Sigmoid colon (tissue), 7 donors: ENCODE results near the gene RHBDF2. TPM values are rescaled to one million over a fixed set of nuclear protein-coding genes. Genes with fewer than 3 reads are reported as not detected.

Experiments
- DNase-seq: peaks from one replicate; pipeline ENCODE4 v3.0.0-alpha.2; 2019
- H3K27ac ChIP-seq, 4 donors: fragments of 200-600 bp; sonication (generic); one replicate each; pipeline ENCODE4 v1.5.1; 2016 to 2019; ENCODE audit warnings: mild to moderate bottlenecking in 1 of 4
- H3K27me3 ChIP-seq, 3 donors: fragments of 200-600 bp; sonication (generic); one replicate each; pipeline ENCODE4 v1.5.1; 2019; ENCODE audit warnings: mild to moderate bottlenecking in 1 of 3
- H3K36me3 ChIP-seq, 4 donors: fragments of 200-600 bp; sonication (generic); one replicate each; pipeline ENCODE4 v1.5.1; 2016 to 2019
- H3K4me1 ChIP-seq, 4 donors: fragments of 200-600 bp; sonication (generic); one replicate each; pipeline ENCODE4 v1.5.1; 2017 to 2019
- H3K4me3 ChIP-seq, 4 donors: fragments of 200-600 bp; sonication (generic); one replicate each; pipeline ENCODE4 v1.5.1; 2017 to 2019; ENCODE audit warnings: mild to moderate bottlenecking in 2 of 4, moderate library complexity in 1 of 4
- H3K9me3 ChIP-seq, 4 donors: fragments of 200-600 bp in 3 of 4; sonication (generic) in 3 of 4; one replicate each; pipeline versions ENCODE4 v1.5.1 to v1.6.1; 2013 to 2019
- EP300 ChIP-seq, 4 donors: sonication (generic); formaldehyde crosslinking; IDR thresholded peaks; one replicate each; pipeline ENCODE4 v1.6.1; 2017; ENCODE audit warnings: antibody characterized with exemption in 4 of 4
- POLR2A ChIP-seq, 2 donors: fragments of 450-650 bp; IDR thresholded peaks; one replicate each; pipeline ENCODE4 v1.6.1; 2016; ENCODE audit warnings: antibody characterized with exemption in 2 of 2, mild to moderate bottlenecking in 2 of 2, moderate library complexity in 2 of 2
- POLR2AphosphoS5 ChIP-seq, 4 donors: sonication (generic); formaldehyde crosslinking; IDR thresholded peaks; one replicate each; pipeline ENCODE4 v1.6.1; 2017; ENCODE audit warnings: antibody characterized with exemption in 4 of 4
- WGBS, 2 donors: extraction: QIAGEN DNeasy Blood & Tissue Kit; methylation state at CpG; one replicate each; pipeline ENCODE4 v1.1.7; 2013; 5-methylcytosine and 5-hydroxymethylcytosine counted together
- intact Hi-C: fragments of 100-400 bp; cut with DNase I; formaldehyde crosslinking; loops from one replicate; pipeline ENCODE4 v1.15.1; 2023
- polyA plus RNA-seq, 3 donors: library from polyadenylated mRNA; stranded (reverse); fragments of 200-250 nt; gene quantifications; one replicate each; pipeline ENCODE4 v1.2.3, GENCODE V29; 2013
- total RNA-seq, 4 donors: library from RNA; depleted of rRNA; stranded (reverse); fragments of >200 nt; gene quantifications; one replicate each; pipeline ENCODE4 v1.1.0, GENCODE V29; 2016
- TF ChIP-seq, protein P1 (sequence below), 4 experiments: fragments of 450-650 bp in 3 of 4; fragments of 200-600 bp in 1 of 4; IDR thresholded peaks; one replicate each; pipeline ENCODE4 v1.5.1; 2016 to 2019; ENCODE audit warnings: antibody characterized with exemption in 4 of 4, mild to moderate bottlenecking in 3 of 4, moderate library complexity in 2 of 4
- donor health status: healthy with polysubstance abuse.
- donor health status: Bipolar disorder and iron deficiency.
- donor health status: healthy.

Gene RHBDF2
- total and polyA plus RNA-seq, 7 donors: 1.2 to 35.7 (median 11.1) TPM

DNA sequence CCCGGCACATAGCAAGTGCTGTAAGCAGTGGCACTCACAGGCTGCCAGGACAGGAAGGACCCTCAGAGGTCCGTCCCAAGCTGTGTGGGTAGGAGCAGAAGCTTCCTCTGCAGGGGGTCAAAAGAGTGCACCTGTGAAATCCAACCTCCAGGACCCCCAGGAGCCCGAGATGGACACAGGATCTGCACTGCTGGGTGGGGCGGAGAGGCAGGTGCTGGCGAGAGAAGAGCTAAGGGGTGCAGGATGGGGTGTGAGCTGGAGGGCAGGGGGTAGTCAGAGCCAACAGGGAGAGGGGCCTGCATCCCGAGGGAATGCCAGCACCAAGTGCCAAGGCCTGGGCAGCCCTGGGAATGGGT lies 34.5 kb downstream of the RHBDF2 start:
- Histone ChIP-seq H3K27ac (no peak overlapping the region), H3K4me3 (no peak overlapping the region), H3K9me3 (no peaks in the 10 kb centered on the region), H3K4me1 (no peaks in the 10 kb centered on the region), H3K36me3 (no peaks in the 10 kb centered on the region), H3K27me3 (no peaks in the 10 kb centered on the region)
- intact Hi-C loops: loop anchor here (1.0 kb wide), 1 partner anchor 40 kb away; no protein-coding TSS in a partner anchor
- 69 to 87% methylated on average over 6 of the region's 6 CpGs for WGBS, 2 donors
- TF ChIP-seq POLR2A (IDR thresholded peaks at IDR 0.05): no peak
- TF ChIP-seq, protein P1, sequence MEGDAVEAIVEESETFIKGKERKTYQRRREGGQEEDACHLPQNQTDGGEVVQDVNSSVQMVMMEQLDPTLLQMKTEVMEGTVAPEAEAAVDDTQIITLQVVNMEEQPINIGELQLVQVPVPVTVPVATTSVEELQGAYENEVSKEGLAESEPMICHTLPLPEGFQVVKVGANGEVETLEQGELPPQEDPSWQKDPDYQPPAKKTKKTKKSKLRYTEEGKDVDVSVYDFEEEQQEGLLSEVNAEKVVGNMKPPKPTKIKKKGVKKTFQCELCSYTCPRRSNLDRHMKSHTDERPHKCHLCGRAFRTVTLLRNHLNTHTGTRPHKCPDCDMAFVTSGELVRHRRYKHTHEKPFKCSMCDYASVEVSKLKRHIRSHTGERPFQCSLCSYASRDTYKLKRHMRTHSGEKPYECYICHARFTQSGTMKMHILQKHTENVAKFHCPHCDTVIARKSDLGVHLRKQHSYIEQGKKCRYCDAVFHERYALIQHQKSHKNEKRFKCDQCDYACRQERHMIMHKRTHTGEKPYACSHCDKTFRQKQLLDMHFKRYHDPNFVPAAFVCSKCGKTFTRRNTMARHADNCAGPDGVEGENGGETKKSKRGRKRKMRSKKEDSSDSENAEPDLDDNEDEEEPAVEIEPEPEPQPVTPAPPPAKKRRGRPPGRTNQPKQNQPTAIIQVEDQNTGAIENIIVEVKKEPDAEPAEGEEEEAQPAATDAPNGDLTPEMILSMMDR (IDR thresholded peaks at IDR 0.05): no peak
- no peak for TF ChIP-seq EP300 (IDR thresholded peaks at IDR 0.05)
- no peak for TF ChIP-seq POLR2AphosphoS5 (IDR thresholded peaks at IDR 0.05)
- DNase-seq: no peak

DNA sequence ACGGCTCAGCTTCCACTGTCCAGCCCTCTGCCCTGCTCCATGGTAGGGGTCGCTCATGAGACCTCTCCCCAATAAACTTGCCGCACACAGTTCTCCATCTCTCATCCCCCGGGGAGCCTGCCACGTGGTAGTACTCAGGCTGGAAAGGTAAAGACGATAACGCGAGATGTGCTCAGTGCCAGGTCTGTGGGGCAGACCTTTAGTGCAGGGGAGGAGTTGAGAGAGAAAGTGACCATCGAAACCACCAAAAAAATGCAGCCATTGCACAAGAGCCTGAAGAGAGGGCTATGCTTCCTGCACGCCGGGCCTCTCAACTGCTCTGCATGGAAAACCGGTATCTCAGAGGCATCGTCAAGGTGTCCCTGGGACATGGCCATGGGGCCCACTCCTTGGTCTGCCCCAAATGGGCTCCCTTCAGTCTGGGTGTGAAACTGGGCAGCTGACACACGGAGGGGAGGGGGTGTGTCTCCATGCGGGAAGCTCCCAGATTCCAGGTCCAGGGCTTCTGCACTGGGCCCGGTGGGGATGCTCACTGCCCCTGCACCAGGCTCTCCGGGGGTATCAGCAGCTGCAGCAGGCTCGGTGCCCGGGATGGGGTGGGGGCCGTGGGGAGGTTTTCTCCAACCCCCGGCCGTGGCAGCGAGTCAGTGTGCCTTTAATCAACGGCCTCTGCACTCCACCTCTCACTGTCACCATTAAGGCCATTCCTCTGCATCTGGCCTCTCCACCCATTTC lies 38.5 kb downstream of the RHBDF2 start:
- no peaks in the 10 kb centered on the region for H3K9me3 ChIP-seq
- no peak overlapping the region for H3K4me3 ChIP-seq
- no peak overlapping the region for H3K27ac ChIP-seq
- H3K36me3 ChIP-seq: no peaks in the 10 kb centered on the region
- H3K27me3 ChIP-seq: no peaks in the 10 kb centered on the region
- no peak for DNase-seq
- intact Hi-C loops: no loop called here
- no peaks in the 10 kb centered on the region for H3K4me1 ChIP-seq
- TF ChIP-seq POLR2A (IDR thresholded peaks at IDR 0.05) (no peak), POLR2AphosphoS5 (IDR thresholded peaks at IDR 0.05) (no peak), EP300 (IDR thresholded peaks at IDR 0.05) (no peak)
- TF ChIP-seq, protein P1 (IDR thresholded peaks at IDR 0.05): no peak
- WGBS, 2 donors: 83 to 84% methylated on average over 24 of the region's 24 CpGs

DNA sequence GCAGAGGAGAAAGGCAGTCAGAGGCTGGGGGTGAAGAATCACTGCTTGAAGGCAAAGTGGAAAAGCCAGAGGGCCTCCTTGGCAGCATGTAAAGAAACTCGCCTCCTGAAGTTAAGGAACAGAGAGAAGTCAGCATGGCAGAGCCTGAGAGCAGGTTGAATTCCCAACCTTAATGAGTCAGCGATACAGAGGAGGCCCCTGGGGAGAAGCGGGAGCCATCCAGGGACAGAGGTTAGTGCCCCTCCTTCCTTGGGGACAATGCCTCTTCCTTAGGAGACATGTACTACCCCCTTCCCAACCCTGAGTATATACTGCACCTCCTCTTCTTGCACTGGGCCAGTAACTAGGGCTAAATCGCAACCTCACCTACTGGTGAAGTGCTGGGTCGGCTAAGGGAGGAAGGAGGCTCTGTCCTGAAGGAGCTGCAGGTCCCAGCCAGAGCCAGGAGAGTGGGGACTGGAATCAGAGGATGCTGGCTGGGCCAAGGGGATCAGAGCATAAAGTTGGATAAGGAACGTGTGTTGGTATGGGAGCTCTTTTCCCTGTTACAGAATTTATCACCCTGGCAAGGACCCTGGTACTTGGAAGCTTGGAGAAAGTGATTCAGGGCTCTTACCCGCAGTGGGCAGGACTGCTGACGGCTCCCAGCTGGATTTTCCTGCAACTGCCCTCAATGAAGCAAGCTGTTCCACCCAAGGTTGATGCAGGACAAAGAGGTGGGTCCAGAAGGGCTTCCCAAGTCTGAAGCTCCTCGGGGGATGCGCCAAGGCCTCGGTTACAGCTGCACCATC lies 39.3 kb downstream of the RHBDF2 start:
- no peaks in the 10 kb centered on the region for H3K27me3 ChIP-seq
- no peaks in the 10 kb centered on the region for H3K9me3 ChIP-seq
- DNase-seq: no peak
- H3K4me1 ChIP-seq: no peaks in the 10 kb centered on the region
- H3K36me3 ChIP-seq: no peaks in the 10 kb centered on the region
- no peak overlapping the region for H3K27ac ChIP-seq
- H3K4me3 ChIP-seq: no peak overlapping the region
- 83 to 88% methylated on average over 11 of the region's 11 CpGs for WGBS, 2 donors
- intact Hi-C loops: no loop called here
- TF ChIP-seq POLR2AphosphoS5 (IDR thresholded peaks at IDR 0.05) (no peak), POLR2A (IDR thresholded peaks at IDR 0.05) (no peak)

DNA sequence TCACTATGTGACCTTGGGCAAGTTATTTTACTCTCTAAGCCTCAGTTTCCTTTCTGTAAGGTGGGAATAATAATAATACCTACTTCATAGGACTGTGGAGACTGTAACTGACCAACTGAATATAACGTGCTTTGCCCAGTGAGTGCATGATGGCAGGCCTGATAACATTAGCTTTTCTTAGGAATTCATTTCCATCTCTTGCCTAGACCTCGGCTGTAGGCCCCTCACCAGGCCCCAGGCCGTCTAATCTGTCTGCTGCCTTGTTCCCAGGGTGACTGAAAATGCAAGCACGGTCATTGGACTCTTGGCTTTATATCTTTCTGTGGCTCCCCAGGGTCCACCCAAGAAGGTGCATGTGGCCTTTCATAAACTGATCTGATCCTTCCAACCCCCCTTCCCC lies 41.5 kb downstream of the RHBDF2 start:
- intact Hi-C loops: no loop called here
- 77 to 86% methylated on average over 4 of the region's 4 CpGs for WGBS, 2 donors

More for the DNA sequence above, 41.5 kb downstream of the RHBDF2 start:
- Histone ChIP-seq H3K27me3 (no peaks in the 10 kb centered on the region), H3K36me3 (no peaks in the 10 kb centered on the region), H3K27ac (no peak overlapping the region), H3K9me3 (no peaks in the 10 kb centered on the region), H3K4me3 (no peak overlapping the region), H3K4me1 (no peaks in the 10 kb centered on the region)
- DNase-seq: no peak
- TF ChIP-seq, protein P1 (IDR thresholded peaks at IDR 0.05): no peak
- no peak for TF ChIP-seq POLR2A (IDR thresholded peaks at IDR 0.05)
- TF ChIP-seq POLR2AphosphoS5 (IDR thresholded peaks at IDR 0.05): no peak
- TF ChIP-seq EP300 (IDR thresholded peaks at IDR 0.05): no peak
